GM23338 (cell line): ENCODE data around the gene SRRT. TPM values are rescaled to one million over a fixed set of nuclear protein-coding genes. Genes with fewer than 3 reads are reported as not detected.

Source experiments
- ATAC-seq: fragments of 200-7000 bp; cut with Tn5 transposase; 3 replicates; pipeline ENCODE4 v1.9.1; 2020
- DNase-seq: peaks from one replicate; pipeline ENCODE4 v3.0.0-alpha.2; 2015; ENCODE audit warnings: low spot score
- H2AFZ ChIP-seq: fragments of 200-600 bp; sonication (generic); 2 replicates; pipeline ENCODE4 v1.8.0; 2016; ENCODE audit warnings: antibody characterized with exemption, mild to moderate bottlenecking, moderate library complexity
- H3F3A ChIP-seq: fragments of 200-600 bp; sonication (generic); replicated peaks from 2 replicates; pipeline ENCODE4 v1.8.0; 2017; ENCODE audit warnings: antibody characterized with exemption, mixed run types, low read depth
- H3K27ac ChIP-seq: fragments of 200-600 bp; sonication (generic); 2 replicates; pipeline ENCODE4 v1.6.1; 2016; ENCODE audit warnings: low read depth
- H3K27me3 ChIP-seq: fragments of 200-600 bp; sonication (generic); 2 replicates; pipeline ENCODE4 v1.8.0; 2016; ENCODE audit warnings: mild to moderate bottlenecking, mixed run types, moderate library complexity; ENCODE audit not compliant: insufficient read depth
- H3K36me3 ChIP-seq: fragments of 200-600 bp; sonication (generic); 2 replicates; pipeline ENCODE4 v1.8.0; 2016; ENCODE audit warnings: mild to moderate bottlenecking; ENCODE audit not compliant: insufficient read depth
- H3K4me1 ChIP-seq: fragments of 200-600 bp; sonication (generic); 2 replicates; pipeline ENCODE4 v1.8.0; 2016; ENCODE audit warnings: mild to moderate bottlenecking, moderate library complexity; ENCODE audit not compliant: insufficient read depth
- H3K4me2 ChIP-seq: fragments of 200-600 bp; sonication (generic); 2 replicates; pipeline ENCODE4 v1.7.1; 2017; ENCODE audit warnings: mixed run types
- H3K4me3 ChIP-seq: fragments of 200-600 bp; sonication (generic); 2 replicates; pipeline ENCODE4 v1.6.1; 2016; ENCODE audit warnings: mixed run types
- H3K79me2 ChIP-seq: fragments of 200-600 bp; sonication (generic); replicated peaks from 2 replicates; pipeline ENCODE4 v1.8.0; 2017; ENCODE audit warnings: mild to moderate bottlenecking; ENCODE audit not compliant: insufficient read depth
- H3K9me2 ChIP-seq: fragments of 200-600 bp; sonication (generic); 2 replicates; pipeline ENCODE4 v1.8.0; 2017; ENCODE audit not compliant: insufficient read depth
- H4K20me1 ChIP-seq: fragments of 200-600 bp; sonication (generic); replicated peaks from 2 replicates; pipeline ENCODE4 v1.8.0; 2017; ENCODE audit warnings: mild to moderate bottlenecking; ENCODE audit not compliant: insufficient read depth
- H3K27ac Mint-ChIP-seq: 2 replicates; pipeline ENCODE4 v1.8.0; 2020; ENCODE audit warnings: inconsistent platforms, mild to moderate bottlenecking, moderate library complexity, mixed read lengths
- H3K27me3 Mint-ChIP-seq: 3 replicates; pipeline ENCODE4 v1.8.0; 2022; ENCODE audit warnings: low read depth, mild to moderate bottlenecking, moderate library complexity, mixed read lengths, inconsistent platforms; ENCODE audit not compliant: insufficient read depth, poor library complexity
- H3K36me3 Mint-ChIP-seq: 3 replicates; pipeline ENCODE4 v1.8.0; 2021; ENCODE audit warnings: low read depth, mild to moderate bottlenecking, inconsistent platforms, moderate library complexity, mixed read lengths
- H3K4me1 Mint-ChIP-seq: 3 replicates; pipeline ENCODE4 v1.8.0; 2020; ENCODE audit warnings: mild to moderate bottlenecking, inconsistent platforms, mixed read lengths
- H3K4me3 Mint-ChIP-seq: 3 replicates; pipeline ENCODE4 v1.8.0; 2021; ENCODE audit warnings: moderate library complexity, mild to moderate bottlenecking, inconsistent platforms, mixed read lengths
- H3K9me3 Mint-ChIP-seq: 3 replicates; pipeline ENCODE4 v1.8.0; 2020; ENCODE audit warnings: moderate library complexity, mild to moderate bottlenecking, inconsistent platforms, mixed read lengths
- CTCF ChIP-seq, 2 experiments: fragments of 200-600 bp in 1 of 2; sonication (generic) in 1 of 2; conservative IDR thresholded peaks; 2 replicates each; pipeline versions ENCODE4 v1.5.1 to v1.6.1; 2016 to 2017; ENCODE audit warnings: antibody characterized with exemption in 2 of 2, low read depth in 2 of 2, mild to moderate bottlenecking in 2 of 2, moderate library complexity in 1 of 2
- ETS1 ChIP-seq: IDR thresholded peaks from 2 replicates; pipeline ENCODE4 v1.6.1; 2016; ENCODE audit warnings: antibody characterized with exemption
- EZH2phosphoT487 ChIP-seq: fragments of 200-600 bp; sonication (generic); IDR thresholded peaks from one replicate; pipeline ENCODE4 v1.8.1; 2018; ENCODE audit warnings: antibody characterized with exemption; ENCODE audit not compliant: unreplicated experiment
- NANOG ChIP-seq: IDR thresholded peaks from 2 replicates; pipeline ENCODE4 v1.6.1; 2016; ENCODE audit warnings: antibody characterized with exemption, borderline replicate concordance
- POLR2AphosphoS5 ChIP-seq: IDR thresholded peaks from 2 replicates; pipeline ENCODE4 v1.6.1; 2016; ENCODE audit warnings: antibody characterized with exemption, low read depth
- REST ChIP-seq: IDR thresholded peaks from one replicate; pipeline ENCODE4 v1.6.1; 2018; ENCODE audit warnings: antibody characterized with exemption; ENCODE audit not compliant: unreplicated experiment
- STAT1 ChIP-seq: IDR thresholded peaks from one replicate; pipeline ENCODE4 v1.6.1; 2016; ENCODE audit warnings: antibody characterized with exemption; ENCODE audit not compliant: unreplicated experiment
- ZNF114 ChIP-seq: fragments of 250-450 bp; sonication (Bioruptor Pico); IDR thresholded peaks from 2 replicates; pipeline ENCODE4 v1.5.0; 2020; ENCODE audit warnings: mild to moderate bottlenecking, moderate library complexity
- ZNF331 ChIP-seq: fragments of 250-450 bp; sonication (Bioruptor Pico); IDR thresholded peaks from 2 replicates; pipeline ENCODE4 v1.5.0; 2020; ENCODE audit warnings: low read depth, mild to moderate bottlenecking, moderate library complexity
- polyA plus RNA-seq: library from polyadenylated mRNA; unstranded; fragments of >200 nt; fragmentation: Nextera tagmentation; extraction: Ambion mirVana; gene quantifications from 2 replicates; pipeline ENCODE4 v1.2.1, GENCODE V29; 2016
- total RNA-seq: library from RNA; depleted of rRNA; stranded (reverse); fragments of >200 nt; shearing (Covaris generic); gene quantifications from 2 replicates; pipeline ENCODE4 v1.2.3, GENCODE V29; 2014

The SRRT gene
- total and polyA plus RNA-seq, 2 experiments from 2014 or later: 113 to 140 TPM

GRCh38 chr7:100886936-100887515 is 12.1 kb downstream of the SRRT start:
- peak overlapping the region; percentile 87; the same call in 2 of the 3 replicates for H3K4me3 Mint-ChIP-seq
- H3K9me2 ChIP-seq: no peaks in the 10 kb centered on the region
- H3K79me2 ChIP-seq: peaks cover 27% of the 10 kb centered on the region
- peak overlapping the region; percentile 90; the same call in 1 of the 2 replicates for H3K4me3 ChIP-seq
- peaks cover 52% of the 10 kb centered on the region for H3F3A ChIP-seq
- peak overlapping the region; percentile 69; the same call in 1 of the 2 replicates for H3K27ac ChIP-seq
- no peak for DNase-seq
- no peak for ATAC-seq
- H3K36me3 ChIP-seq: peaks cover 30% of the 10 kb centered on the region
- no peak for TF ChIP-seq ZNF114 (CRISPR knock-in tag)
- peak; percentile 45 for TF ChIP-seq POLR2AphosphoS5
- no peak for TF ChIP-seq EZH2phosphoT487
- peaks cover 68% of the 10 kb centered on the region for H3K36me3 Mint-ChIP-seq
- no peaks in the 10 kb centered on the region for H3K27me3 ChIP-seq
- no peaks in the 10 kb centered on the region; the same call in 1 of the 3 replicates for H3K9me3 Mint-ChIP-seq
- H3K4me2 ChIP-seq: no peak overlapping the region
- H3K27me3 Mint-ChIP-seq: peaks cover 27% of the 10 kb centered on the region
- no peak overlapping the region for H3K27ac Mint-ChIP-seq
- no peak overlapping the region for H2AFZ ChIP-seq
- peaks cover 14% of the 10 kb centered on the region for H3K4me1 ChIP-seq
- peaks cover 16% of the 10 kb centered on the region for H4K20me1 ChIP-seq
- H3K4me1 Mint-ChIP-seq: peaks cover 41% of the 10 kb centered on the region

GRCh38 chr7:100887516-100888290 is 12.8 kb downstream of the SRRT start:
- Histone ChIP-seq H2AFZ (no peak overlapping the region), H3K36me3 (peaks cover 28% of the 10 kb centered on the region), H3K4me3 (peak overlapping the region; percentile 90), H3F3A (peaks cover 51% of the 10 kb centered on the region), H3K27me3 (no peaks in the 10 kb centered on the region), H3K4me2 (peak overlapping the region; percentile 96), H3K4me1 (peaks cover 14% of the 10 kb centered on the region), H3K9me2 (no peaks in the 10 kb centered on the region), H3K27ac (peak overlapping the region; percentile 86; the same call in 1 of the 2 replicates), H4K20me1 (peaks cover 16% of the 10 kb centered on the region), H3K79me2 (peaks cover 25% of the 10 kb centered on the region)
- H3K4me1 Mint-ChIP-seq: peaks cover 46% of the 10 kb centered on the region
- ATAC-seq (no peak), DNase-seq (no peak)
- peak overlapping the region; percentile 92 for H3K27ac Mint-ChIP-seq
- peak overlapping the region; percentile 87 for H3K4me3 Mint-ChIP-seq
- peaks cover 31% of the 10 kb centered on the region for H3K27me3 Mint-ChIP-seq
- H3K9me3 Mint-ChIP-seq: no peaks in the 10 kb centered on the region; the same call in 1 of the 3 replicates
- peaks cover 61% of the 10 kb centered on the region for H3K36me3 Mint-ChIP-seq
- TF ChIP-seq ETS1: no peak
- no peak for TF ChIP-seq STAT1
- no peak for TF ChIP-seq ZNF331 (CRISPR knock-in tag)
- TF ChIP-seq CTCF (conservative IDR thresholded peaks at IDR 0.05; ENCODE audit: low read depth in 2 of 2): no peak
- TF ChIP-seq NANOG: no peak
- no peak for TF ChIP-seq REST
- TF ChIP-seq EZH2phosphoT487: no peak
